Activated CD4-positive, alpha-beta T cell treated with anti-CD3 and anti-CD28 coated beads for 24 hours (primary cell): ENCODE measurements around the gene MRPL11.
"Not testable (repeated sequence)": the region's sequence is repeated elsewhere in the genome, so short reads cannot be mapped to it uniquely, and the experiment has no call there.

Source experiments
- DNase-seq, 2 donors: peaks; one replicate each; pipeline ENCODE4 v3.0.0-alpha.2; 2020; ENCODE audit warnings: low read depth in 2 of 2

The MRPL11 gene

GRCh38 chr11:66431287-66431686 lies 7.4 kb downstream of the MRPL11 start:
- DNase-seq: not testable (repeated sequence)

- peak; percentile 65 to 79 for DNase-seq
Measured at GRCh38 chr11:66429983-66430602, 8.6 kb downstream of the MRPL11 start.

- no peak for DNase-seq
Measured at GRCh38 chr11:66428933-66429332, 9.7 kb downstream of the MRPL11 start.

- no peak for DNase-seq
Measured at GRCh38 chr11:66426314-66426713, 12.3 kb downstream of the MRPL11 start.

GRCh38 chr11:66421492-66422205 lies 17.0 kb downstream of the MRPL11 start:
- DNase-seq: peak; percentile 79 to 84

- DNase-seq: no peak
Measured at GRCh38 chr11:66420671-66421476, 17.8 kb downstream of the MRPL11 start, which contains the start of gene NPAS4. Gene NPAS4 (plus strand): TSS chr11:66421035. CDS start chr11:66421180, 145 bp downstream.

GRCh38 chr11:66419825-66420224 lies 18.8 kb downstream of the MRPL11 start:
- no peak for DNase-seq

- DNase-seq: no peak
Measured at GRCh38 chr11:66418986-66419308, 19.7 kb downstream of the MRPL11 start.

GRCh38 chr11:66418168-66418985 lies 20.3 kb downstream of the MRPL11 start:
- peak; percentile 52 to 65 for DNase-seq

- DNase-seq: peak; percentile 11 to 30
Measured at GRCh38 chr11:66417000-66417399, 21.6 kb downstream of the MRPL11 start.

GRCh38 chr11:66415423-66415822 lies 23.2 kb downstream of the MRPL11 start:
- no peak for DNase-seq

GRCh38 chr11:66414120-66414934 lies 24.3 kb downstream of the MRPL11 start:
- no peak for DNase-seq

GRCh38 chr11:66413167-66413566 lies 25.5 kb downstream of the MRPL11 start:
- DNase-seq: no peak

- no peak for DNase-seq
Measured at GRCh38 chr11:66412110-66412509, 26.5 kb downstream of the MRPL11 start.

- no peak for DNase-seq
Measured at GRCh38 chr11:66411323-66411722, 27.3 kb downstream of the MRPL11 start.

- DNase-seq: no peak
Measured at GRCh38 chr11:66410191-66410590, 28.5 kb downstream of the MRPL11 start.

- no peak for DNase-seq
Measured at GRCh38 chr11:66409226-66409625, 29.4 kb downstream of the MRPL11 start.

GRCh38 chr11:66408488-66409214 lies 30.0 kb downstream of the MRPL11 start:
- peak; percentile 93 to 95 for DNase-seq

GRCh38 chr11:66407651-66408050 lies 31.0 kb downstream of the MRPL11 start:
- DNase-seq: no peak

GRCh38 chr11:66393954-66394353 lies 44.7 kb downstream of the MRPL11 start:
- DNase-seq: no peak
